ENCODE results near the gene PALM. TPM values are rescaled to one million over a fixed set of nuclear protein-coding genes. Genes with fewer than 3 reads are reported as not detected.
"Not testable (repeated sequence)": the region's sequence is repeated elsewhere in the genome, so short reads cannot be mapped to it uniquely, and the experiment has no call there.

Gene PALM
- total RNA-seq, 1 donor from 2014 or later, result 60.0 TPM

GRCh38 chr19:728011-728410 is 19.3 kb downstream of the PALM start:
- no peak overlapping the region for H3K27ac ChIP-seq (ENCODE audit: low read depth, low read length)
- H3K9ac ChIP-seq (ENCODE audit: low read length), result no peak overlapping the region
- no peak overlapping the region for H2AFZ ChIP-seq (ENCODE audit: low read depth, low read length)
- FAIRE-seq, result no peak
- H3K27me3 ChIP-seq (ENCODE audit: insufficient read depth, low read length), result no peaks in the 10 kb centered on the region
- Mint-ChIP-seq H3K27ac (ENCODE audit: unreplicated experiment) (no peak overlapping the region), H3K4me3 (ENCODE audit: unreplicated experiment) (no peak overlapping the region), H3K4me1 (ENCODE audit: low read depth, unreplicated experiment) (no peaks in the 10 kb centered on the region), H3K9me3 (ENCODE audit: unreplicated experiment) (peaks cover 2% of the 10 kb centered on the region), H3K36me3 (ENCODE audit: low read depth, unreplicated experiment) (peaks cover 11% of the 10 kb centered on the region), H3K27me3 (ENCODE audit: low read depth, unreplicated experiment) (no peaks in the 10 kb centered on the region)
- no peaks in the 10 kb centered on the region for H3K9me3 ChIP-seq (ENCODE audit: insufficient read depth, low read depth, low read length)
- no peak for DNase-seq (ENCODE audit: low read depth)
- TF ChIP-seq, protein P1, sequence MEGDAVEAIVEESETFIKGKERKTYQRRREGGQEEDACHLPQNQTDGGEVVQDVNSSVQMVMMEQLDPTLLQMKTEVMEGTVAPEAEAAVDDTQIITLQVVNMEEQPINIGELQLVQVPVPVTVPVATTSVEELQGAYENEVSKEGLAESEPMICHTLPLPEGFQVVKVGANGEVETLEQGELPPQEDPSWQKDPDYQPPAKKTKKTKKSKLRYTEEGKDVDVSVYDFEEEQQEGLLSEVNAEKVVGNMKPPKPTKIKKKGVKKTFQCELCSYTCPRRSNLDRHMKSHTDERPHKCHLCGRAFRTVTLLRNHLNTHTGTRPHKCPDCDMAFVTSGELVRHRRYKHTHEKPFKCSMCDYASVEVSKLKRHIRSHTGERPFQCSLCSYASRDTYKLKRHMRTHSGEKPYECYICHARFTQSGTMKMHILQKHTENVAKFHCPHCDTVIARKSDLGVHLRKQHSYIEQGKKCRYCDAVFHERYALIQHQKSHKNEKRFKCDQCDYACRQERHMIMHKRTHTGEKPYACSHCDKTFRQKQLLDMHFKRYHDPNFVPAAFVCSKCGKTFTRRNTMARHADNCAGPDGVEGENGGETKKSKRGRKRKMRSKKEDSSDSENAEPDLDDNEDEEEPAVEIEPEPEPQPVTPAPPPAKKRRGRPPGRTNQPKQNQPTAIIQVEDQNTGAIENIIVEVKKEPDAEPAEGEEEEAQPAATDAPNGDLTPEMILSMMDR (IDR thresholded peaks at IDR 0.05; ENCODE audit: insufficient read depth, low read depth, low read length), result no peak
- no peak for TF ChIP-seq EZH2 (IDR thresholded peaks at IDR 0.05; ENCODE audit: insufficient read depth, low read length)
- H3K4me2 ChIP-seq (ENCODE audit: low read length), result no peak overlapping the region
- H3K79me2 ChIP-seq (ENCODE audit: insufficient read depth, low read length), result no peaks in the 10 kb centered on the region
- peaks cover 21% of the 10 kb centered on the region for H4K20me1 ChIP-seq (ENCODE audit: insufficient read depth, low read length)
- no peaks in the 10 kb centered on the region for H3K4me1 ChIP-seq (ENCODE audit: insufficient read depth, low read length)
- no peak overlapping the region for H3K4me3 ChIP-seq (ENCODE audit: insufficient read depth, low read depth, low read length)
- no peaks in the 10 kb centered on the region for H3K36me3 ChIP-seq (ENCODE audit: insufficient read depth, low read length)

GRCh38 chr19:729564-729963 is 20.8 kb downstream of the PALM start:
- not testable (repeated sequence) for FAIRE-seq; H3K27me3 ChIP-seq (ENCODE audit: insufficient read depth, low read length); H3K4me3 Mint-ChIP-seq (ENCODE audit: unreplicated experiment); DNase-seq (ENCODE audit: low read depth); H3K79me2 ChIP-seq (ENCODE audit: insufficient read depth, low read length); H3K27ac ChIP-seq (ENCODE audit: low read depth, low read length); H3K4me1 ChIP-seq (ENCODE audit: insufficient read depth, low read length); H3K9me3 Mint-ChIP-seq (ENCODE audit: unreplicated experiment); H3K4me1 Mint-ChIP-seq (ENCODE audit: low read depth, unreplicated experiment); H3K9ac ChIP-seq (ENCODE audit: low read length); H3K27ac Mint-ChIP-seq (ENCODE audit: unreplicated experiment); H3K4me2 ChIP-seq (ENCODE audit: low read length); H3K36me3 ChIP-seq (ENCODE audit: insufficient read depth, low read length); H3K9me3 ChIP-seq (ENCODE audit: insufficient read depth, low read depth, low read length); H3K4me3 ChIP-seq (ENCODE audit: insufficient read depth, low read depth, low read length); H2AFZ ChIP-seq (ENCODE audit: low read depth, low read length); H3K27me3 Mint-ChIP-seq (ENCODE audit: low read depth, unreplicated experiment)
- H3K36me3 Mint-ChIP-seq (ENCODE audit: low read depth, unreplicated experiment), result peaks cover 17% of the 10 kb centered on the region
- H4K20me1 ChIP-seq (ENCODE audit: insufficient read depth, low read length), result peaks cover 15% of the 10 kb centered on the region

DNA sequence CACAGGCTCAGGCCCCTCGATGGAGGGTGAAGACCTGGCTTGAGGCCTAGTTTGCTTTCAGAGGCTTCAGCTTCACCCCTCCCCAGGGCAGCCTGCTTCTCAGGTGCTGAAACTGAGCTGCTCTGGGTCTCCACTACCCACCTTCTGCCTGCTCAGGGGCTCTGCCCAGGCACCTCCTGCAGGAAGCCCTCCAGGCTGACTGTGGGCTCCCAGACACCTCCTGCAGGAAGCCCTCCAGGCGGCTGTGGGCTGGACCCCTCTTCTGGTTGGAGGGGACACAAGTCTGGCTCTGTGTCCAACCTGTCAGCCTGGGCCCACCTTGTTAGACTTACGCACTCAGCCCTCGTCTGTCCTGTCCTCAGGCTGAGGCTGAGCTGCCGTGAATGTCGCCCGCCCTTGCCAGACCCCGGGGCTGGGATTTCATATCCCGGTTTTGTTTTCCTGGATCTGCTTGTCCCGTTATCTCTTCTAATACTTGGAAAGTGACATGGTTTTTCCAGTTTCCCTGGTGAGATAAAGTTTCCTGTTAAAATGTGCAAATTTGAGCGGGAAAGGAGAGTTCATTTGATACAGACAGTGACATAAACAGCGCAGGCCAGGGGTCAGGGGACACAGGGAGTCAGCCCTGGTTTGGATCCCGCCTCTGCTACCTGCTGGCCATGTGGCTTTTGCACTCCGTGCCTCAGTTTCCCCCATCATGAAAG is 21.4 kb downstream of the PALM start:
- no peaks in the 10 kb centered on the region for H3K4me1 Mint-ChIP-seq (ENCODE audit: low read depth, unreplicated experiment)
- Histone ChIP-seq H4K20me1 (ENCODE audit: insufficient read depth, low read length) (peaks cover 15% of the 10 kb centered on the region), H3K9ac (ENCODE audit: low read length) (no peak overlapping the region), H3K27ac (ENCODE audit: low read depth, low read length) (no peak overlapping the region), H3K27me3 (ENCODE audit: insufficient read depth, low read length) (no peaks in the 10 kb centered on the region), H2AFZ (ENCODE audit: low read depth, low read length) (no peak overlapping the region), H3K4me1 (ENCODE audit: insufficient read depth, low read length) (no peaks in the 10 kb centered on the region), H3K4me2 (ENCODE audit: low read length) (no peak overlapping the region), H3K4me3 (ENCODE audit: insufficient read depth, low read depth, low read length) (no peak overlapping the region), H3K9me3 (ENCODE audit: insufficient read depth, low read depth, low read length) (no peaks in the 10 kb centered on the region), H3K79me2 (ENCODE audit: insufficient read depth, low read length) (no peaks in the 10 kb centered on the region), H3K36me3 (ENCODE audit: insufficient read depth, low read length) (no peaks in the 10 kb centered on the region)
- no peaks in the 10 kb centered on the region for H3K9me3 Mint-ChIP-seq (ENCODE audit: unreplicated experiment)
- FAIRE-seq, result no peak
- no peak for TF ChIP-seq EZH2 (IDR thresholded peaks at IDR 0.05; ENCODE audit: insufficient read depth, low read length)
- TF ChIP-seq, protein P1 (IDR thresholded peaks at IDR 0.05; ENCODE audit: insufficient read depth, low read depth, low read length), result no peak
- H3K36me3 Mint-ChIP-seq (ENCODE audit: low read depth, unreplicated experiment), result peaks cover 17% of the 10 kb centered on the region
- DNase-seq (ENCODE audit: low read depth), result no peak
- no peak overlapping the region for H3K27ac Mint-ChIP-seq (ENCODE audit: unreplicated experiment)
- no peaks in the 10 kb centered on the region for H3K27me3 Mint-ChIP-seq (ENCODE audit: low read depth, unreplicated experiment)
- no peak overlapping the region for H3K4me3 Mint-ChIP-seq (ENCODE audit: unreplicated experiment)
